T47D (cell line): Measurements from ENCODE around the gene TRIM47.
"Not testable (repeated sequence)": the region's sequence is repeated elsewhere in the genome, so short reads cannot be mapped to it uniquely, and the experiment has no call there.

ENCODE experiments used
- DNase-seq, 2 experiments: peaks; one replicate each; pipeline versions ENCODE4 v3.0.0 to v3.0.0-alpha.2; 2011 to 2012; ENCODE audit warnings: low read depth in 1 of 2, low spot score in 1 of 2
- JUND ChIP-seq: IDR thresholded peaks from 2 replicates; pipeline ENCODE4 v1.6.1; 2012; ENCODE audit warnings: low read depth
- in situ Hi-C: cut with HindIII; loops from 2 replicates; pipeline ENCODE4 v1.10.0; 2016; ENCODE audit warnings: low sequenced_read_pairs, low pct_unique_long_range_greater_than_20kb

TRIM47 gene

GRCh38 chr17:75892556-75893224 is 14.3 kb upstream of the TRIM47 start:
- TF ChIP-seq JUND, result no peak
- in situ Hi-C loops, result no loop called here
- no peak for DNase-seq

DNA sequence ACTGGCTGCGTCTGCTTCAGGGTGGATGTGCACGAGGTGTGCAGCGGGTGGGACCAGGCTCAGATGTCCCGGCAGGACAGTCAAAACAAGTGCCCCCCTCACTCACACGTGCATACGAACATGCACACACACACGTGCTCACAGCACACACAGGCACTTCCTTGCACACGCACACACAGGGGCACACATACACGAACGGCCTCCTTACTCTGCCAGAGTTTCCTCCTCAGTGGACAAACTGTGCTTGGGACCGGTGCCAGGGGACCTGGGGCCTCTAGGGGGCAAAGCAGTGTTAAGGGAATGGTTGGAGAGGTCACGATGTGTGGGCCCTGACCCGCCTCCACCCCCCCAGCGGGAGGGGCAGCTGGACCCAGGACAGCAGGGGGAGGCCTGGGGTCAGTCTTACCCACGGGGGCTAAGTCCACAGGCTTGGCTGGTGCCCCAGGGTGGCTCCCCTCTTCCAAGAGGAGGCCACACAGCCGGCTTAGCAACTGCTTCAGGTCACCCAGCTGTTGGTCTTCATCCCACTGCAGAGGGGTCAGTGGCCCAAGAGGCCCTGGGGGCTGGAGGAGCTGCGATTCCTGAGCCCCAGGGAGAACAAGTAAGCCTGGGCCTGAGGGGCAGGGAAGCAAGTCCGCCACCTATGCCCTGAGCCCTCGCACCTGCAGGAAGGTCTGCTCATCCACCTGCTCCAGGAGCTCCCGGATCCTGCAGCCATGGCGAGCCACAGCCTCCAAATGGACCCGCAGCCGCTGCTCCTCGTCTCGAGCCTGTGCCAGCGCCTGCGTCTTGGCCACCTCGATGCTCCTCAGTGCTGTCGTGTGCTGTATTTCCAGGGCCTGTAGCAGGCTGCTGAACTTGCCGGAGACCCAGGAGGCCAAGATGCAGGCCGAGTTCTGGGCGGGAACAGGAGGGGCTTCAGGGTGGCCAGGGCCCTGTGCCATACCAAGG is 13.5 kb upstream of the TRIM47 start:
- no peak for DNase-seq
- in situ Hi-C loops, result no loop called here
- no peak for TF ChIP-seq JUND

- no peak for TF ChIP-seq JUND
- DNase-seq, result no peak
- in situ Hi-C loops, result no loop called here
Measured at GRCh38 chr17:75891022-75891604, 12.7 kb upstream of the TRIM47 start.

- no peak for DNase-seq
- in situ Hi-C loops, result no loop called here
- no peak for TF ChIP-seq JUND
Measured at GRCh38 chr17:75889454-75889853, 11.1 kb upstream of the TRIM47 start.

DNA sequence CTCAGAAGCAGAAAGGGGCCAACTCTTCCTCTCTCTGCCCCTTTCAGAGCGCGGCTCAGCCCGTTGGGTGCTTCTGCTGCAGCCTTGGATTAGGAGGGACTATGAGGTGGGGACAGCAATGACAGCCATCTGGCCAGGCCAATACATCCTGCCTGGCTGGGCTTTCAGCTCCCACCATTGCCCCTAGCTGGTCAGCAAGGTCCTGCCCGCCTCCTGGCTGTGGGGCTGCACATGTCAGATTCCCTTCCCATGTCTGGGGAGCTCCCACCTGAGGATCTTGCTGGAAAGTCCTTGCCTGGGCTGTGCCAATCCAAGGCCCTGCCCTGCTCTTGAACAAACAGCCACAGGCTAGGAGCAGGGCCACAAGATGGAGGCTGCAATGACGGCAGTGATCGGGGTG is 10.1 kb upstream of the TRIM47 start:
- no peak for DNase-seq
- in situ Hi-C loops, result no loop called here
- no peak for TF ChIP-seq JUND

DNA sequence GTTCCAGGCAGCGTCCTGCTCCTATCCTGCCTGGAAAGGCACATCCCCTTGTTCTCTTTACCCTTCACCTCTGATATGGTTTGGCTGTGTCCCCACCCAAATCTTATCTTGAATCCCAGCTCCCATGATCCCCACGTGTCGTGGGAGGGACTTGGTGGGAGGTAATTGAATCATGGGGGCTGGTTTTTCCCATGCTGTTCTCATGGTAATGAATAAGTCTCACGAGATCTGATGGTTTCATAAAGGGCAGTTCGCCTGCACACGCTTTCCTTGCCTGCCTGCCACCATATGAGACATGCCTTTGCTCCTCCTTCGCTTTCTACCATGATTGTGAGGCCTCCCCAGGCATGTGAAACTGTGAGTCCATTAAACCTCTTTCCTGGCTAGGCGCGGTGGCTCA is 7.5 kb upstream of the TRIM47 start:
- DNase-seq, in situ Hi-C loops: not testable (repeated sequence)

- no peak for TF ChIP-seq JUND
- in situ Hi-C loops, result no loop called here
Measured at GRCh38 chr17:75885431-75885830, 7.0 kb upstream of the TRIM47 start.

GRCh38 chr17:75881678-75882454 is 3.5 kb upstream of the TRIM47 start:
- no peak for DNase-seq
- no peak for TF ChIP-seq JUND
- in situ Hi-C loops, result no loop called here

More at GRCh38 chr17:75885431-75885830, 7.0 kb upstream of the TRIM47 start:
- DNase-seq, result no peak

DNA sequence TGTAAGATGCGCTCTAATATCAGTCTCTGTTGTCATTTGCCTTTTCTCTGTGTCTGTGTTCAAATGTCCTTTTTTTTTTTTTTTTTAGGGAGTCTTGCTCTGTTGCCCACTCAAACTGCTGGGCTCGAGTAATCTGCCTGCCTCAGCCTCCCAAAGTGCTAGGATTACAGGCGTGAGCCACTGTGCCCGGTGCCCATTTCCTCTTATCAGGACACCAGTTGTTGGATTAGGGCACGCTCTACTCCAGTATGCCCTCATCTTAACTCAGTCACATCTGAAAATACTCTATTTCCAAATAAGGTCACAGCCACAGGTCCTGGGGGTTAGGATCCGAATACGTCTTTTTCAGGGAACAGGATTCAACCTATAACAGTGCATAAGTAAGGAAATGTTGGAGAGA is 1.9 kb upstream of the TRIM47 start:
- in situ Hi-C loops, result no loop called here
- no peak for TF ChIP-seq JUND
- DNase-seq, result no peak

GRCh38 chr17:75877752-75878173 is 618 bp downstream of the TRIM47 start:
- TF ChIP-seq JUND, result no peak
- peak; percentile 79 to 90 for DNase-seq

GRCh38 chr17:75876938-75877751 is 1.2 kb downstream of the TRIM47 start:
- no peak for TF ChIP-seq JUND
- no peak for DNase-seq
- in situ Hi-C loops, result no loop called here

More at GRCh38 chr17:75877752-75878173, 618 bp downstream of the TRIM47 start:
- in situ Hi-C loops, result no loop called here
